HEK293 (cell line): ENCODE measurements around the gene C17orf100.

Experiments used
- CTCF ChIP-seq: fragments of 450-650 bp; formaldehyde crosslinking; IDR thresholded peaks from 2 replicates; pipeline ENCODE4 v1.5.1; 2016; ENCODE audit warnings: missing biosample characterization, missing genetic modification characterization
- MYNN ChIP-seq: fragments of 450-650 bp; formaldehyde crosslinking; IDR thresholded peaks from 2 replicates; pipeline ENCODE4 v1.5.1; 2016; ENCODE audit warnings: missing biosample characterization, missing genetic modification characterization, borderline replicate concordance
- PRDM4 ChIP-seq: fragments of 450-650 bp; formaldehyde crosslinking; IDR thresholded peaks from 2 replicates; pipeline ENCODE4 v1.5.1; 2017; ENCODE audit warnings: missing biosample characterization, missing genetic modification characterization
- REST ChIP-seq: fragments of 450-650 bp; formaldehyde crosslinking; IDR thresholded peaks from 2 replicates; pipeline ENCODE4 v1.5.1; 2016; ENCODE audit warnings: missing biosample characterization, missing genetic modification characterization
- SP3 ChIP-seq: fragments of 450-650 bp; formaldehyde crosslinking; IDR thresholded peaks from 2 replicates; pipeline ENCODE4 v1.5.1; 2016; ENCODE audit warnings: missing biosample characterization, missing genetic modification characterization
- YY1 ChIP-seq: fragments of 450-650 bp; formaldehyde crosslinking; IDR thresholded peaks from 2 replicates; pipeline ENCODE4 v1.5.1; 2018; ENCODE audit warnings: missing biosample characterization, missing genetic modification characterization
- ZBTB44 ChIP-seq: fragments of 450-650 bp; IDR thresholded peaks from 2 replicates; pipeline ENCODE4 v1.5.1; 2018; ENCODE audit warnings: missing biosample characterization, mild to moderate bottlenecking, missing genetic modification characterization
- ZFP37 ChIP-seq: fragments of 450-650 bp; formaldehyde crosslinking; IDR thresholded peaks from 2 replicates; pipeline ENCODE4 v1.5.1; 2016; ENCODE audit warnings: missing biosample characterization, missing genetic modification characterization
- ZNF335 ChIP-seq: fragments of 450-650 bp; formaldehyde crosslinking; conservative IDR thresholded peaks from 2 replicates; pipeline ENCODE4 v1.5.1; 2016; ENCODE audit warnings: missing biosample characterization, missing genetic modification characterization
- ZNF558 ChIP-seq: fragments of 450-650 bp; formaldehyde crosslinking; IDR thresholded peaks from 2 replicates; pipeline ENCODE4 v1.5.1; 2016; ENCODE audit warnings: missing biosample characterization, missing genetic modification characterization
- ZNF600 ChIP-seq: fragments of 450-650 bp; formaldehyde crosslinking; IDR thresholded peaks from 2 replicates; pipeline ENCODE4 v1.5.1; 2016; ENCODE audit warnings: missing biosample characterization, missing genetic modification characterization
- ZNF785 ChIP-seq: fragments of 450-650 bp; formaldehyde crosslinking; IDR thresholded peaks from 2 replicates; pipeline ENCODE4 v1.5.1; 2016; ENCODE audit warnings: missing biosample characterization, missing genetic modification characterization
- ZNF792 ChIP-seq: fragments of 450-650 bp; formaldehyde crosslinking; IDR thresholded peaks from 2 replicates; pipeline ENCODE4 v1.5.1; 2016; ENCODE audit warnings: missing biosample characterization, missing genetic modification characterization

- TF ChIP-seq CTCF (tag by site-specific recombination): no peak
- TF ChIP-seq PRDM4: no peak
- TF ChIP-seq ZNF335 (tag by site-specific recombination): no peak
- TF ChIP-seq MYNN (tag by site-specific recombination): no peak
- no peak for TF ChIP-seq ZNF558 (tag by site-specific recombination)
- TF ChIP-seq YY1 (tag by site-specific recombination): no peak
- TF ChIP-seq ZNF785: no peak
- no peak for TF ChIP-seq REST (tag by site-specific recombination)
- TF ChIP-seq SP3: no peak
- TF ChIP-seq ZNF792: no peak
- TF ChIP-seq ZNF600: no peak
- TF ChIP-seq ZBTB44 (tag by site-specific recombination): no peak
- TF ChIP-seq ZFP37 (tag by site-specific recombination): no peak
These were observed 14.1 kb upstream of the C17orf100 start for GRCh38 chr17:6637458-6637840.
